Astrocyte (in vitro differentiated cells and primary cell): ENCODE measurements around the gene DAGLA. TPM values are rescaled to one million over a fixed set of nuclear protein-coding genes. Genes with fewer than 3 reads are reported as not detected.
A peak's percentile ranks its signal among the peaks of the same experiment; 100 is the strongest.

Source experiments
- DNase-seq: peaks from one replicate; pipeline ENCODE4 v3.0.0-alpha.2; 2010; ENCODE audit warnings: low read depth
- FAIRE-seq: peaks from 2 replicates; lab custom pipeline; 2011; peaks lifted over from hg19 to GRCh38; lab: Jason Lieb, UNC
- H2AFZ ChIP-seq: 2 replicates; pipeline ENCODE4 v1.6.0; 2012; ENCODE audit warnings: low read depth, low read length, inconsistent platforms
- H3K27ac ChIP-seq: 2 replicates; pipeline ENCODE4 v1.5.1; 2011; ENCODE audit warnings: low read depth, low read length, inconsistent platforms
- H3K27me3 ChIP-seq: 2 replicates; pipeline ENCODE4 v1.6.0; 2011; ENCODE audit warnings: low read length, inconsistent platforms; ENCODE audit not compliant: insufficient read depth
- H3K36me3 ChIP-seq: 2 replicates; pipeline ENCODE4 v1.5.1; 2011; ENCODE audit warnings: low read length, inconsistent platforms; ENCODE audit not compliant: insufficient read depth
- H3K4me1 ChIP-seq: 2 replicates; pipeline ENCODE4 v1.5.1; 2011; ENCODE audit warnings: low read length, inconsistent platforms; ENCODE audit not compliant: insufficient read depth
- H3K4me2 ChIP-seq: 2 replicates; pipeline ENCODE4 v1.6.0; 2012; ENCODE audit warnings: low read length, inconsistent platforms
- H3K4me3 ChIP-seq: 2 replicates; pipeline ENCODE4 v1.5.1; 2011; ENCODE audit warnings: low read depth, mild to moderate bottlenecking, low read length, inconsistent platforms; ENCODE audit not compliant: insufficient read depth
- H3K79me2 ChIP-seq: 2 replicates; pipeline ENCODE4 v1.6.0; 2012; ENCODE audit warnings: mild to moderate bottlenecking, low read length, inconsistent platforms; ENCODE audit not compliant: insufficient read depth
- H3K9ac ChIP-seq: 2 replicates; pipeline ENCODE4 v1.6.0; 2012; ENCODE audit warnings: mild to moderate bottlenecking, low read length, inconsistent platforms
- H3K9me3 ChIP-seq: 2 replicates; pipeline ENCODE4 v1.5.1; 2012; ENCODE audit warnings: low read depth, mild to moderate bottlenecking, low read length, inconsistent platforms; ENCODE audit not compliant: insufficient read depth
- H4K20me1 ChIP-seq: 2 replicates; pipeline ENCODE4 v1.6.0; 2012; ENCODE audit warnings: low read length, inconsistent platforms; ENCODE audit not compliant: insufficient read depth
- H3K27ac Mint-ChIP-seq: one replicate; pipeline ENCODE4 v1.8.0; 2021; ENCODE audit warnings: mild to moderate bottlenecking, mixed read lengths; ENCODE audit not compliant: unreplicated experiment
- H3K27me3 Mint-ChIP-seq: one replicate; pipeline ENCODE4 v1.8.0; 2021; ENCODE audit warnings: low read depth, mixed read lengths; ENCODE audit not compliant: unreplicated experiment
- H3K36me3 Mint-ChIP-seq: one replicate; pipeline ENCODE4 v1.8.0; 2021; ENCODE audit warnings: low read depth, mixed read lengths; ENCODE audit not compliant: unreplicated experiment
- H3K4me1 Mint-ChIP-seq: one replicate; pipeline ENCODE4 v1.8.0; 2021; ENCODE audit warnings: low read depth, mixed read lengths; ENCODE audit not compliant: unreplicated experiment
- H3K4me3 Mint-ChIP-seq: one replicate; pipeline ENCODE4 v1.8.0; 2021; ENCODE audit warnings: mild to moderate bottlenecking, moderate library complexity, mixed read lengths; ENCODE audit not compliant: unreplicated experiment
- H3K9me3 Mint-ChIP-seq: one replicate; pipeline ENCODE4 v1.8.0; 2021; ENCODE audit warnings: mild to moderate bottlenecking, mixed read lengths; ENCODE audit not compliant: unreplicated experiment
- CTCF ChIP-seq: IDR thresholded peaks from 2 replicates; pipeline ENCODE4 v1.5.1; 2011; ENCODE audit warnings: low read depth, mild to moderate bottlenecking, inconsistent platforms, low read length, moderate library complexity; ENCODE audit not compliant: insufficient read depth
- EZH2 ChIP-seq: IDR thresholded peaks from 2 replicates; pipeline ENCODE4 v1.6.1; 2012; ENCODE audit warnings: mild to moderate bottlenecking, low read length, inconsistent platforms; ENCODE audit not compliant: insufficient read depth
- total RNA-seq: library from RNA; stranded (reverse); gene quantifications from 2 replicates; pipeline ENCODE4 v1.2.1, GENCODE V29; 2021

Gene DAGLA
- total RNA-seq, 1 donor from 2014 or later: 5.5 TPM

DNA sequence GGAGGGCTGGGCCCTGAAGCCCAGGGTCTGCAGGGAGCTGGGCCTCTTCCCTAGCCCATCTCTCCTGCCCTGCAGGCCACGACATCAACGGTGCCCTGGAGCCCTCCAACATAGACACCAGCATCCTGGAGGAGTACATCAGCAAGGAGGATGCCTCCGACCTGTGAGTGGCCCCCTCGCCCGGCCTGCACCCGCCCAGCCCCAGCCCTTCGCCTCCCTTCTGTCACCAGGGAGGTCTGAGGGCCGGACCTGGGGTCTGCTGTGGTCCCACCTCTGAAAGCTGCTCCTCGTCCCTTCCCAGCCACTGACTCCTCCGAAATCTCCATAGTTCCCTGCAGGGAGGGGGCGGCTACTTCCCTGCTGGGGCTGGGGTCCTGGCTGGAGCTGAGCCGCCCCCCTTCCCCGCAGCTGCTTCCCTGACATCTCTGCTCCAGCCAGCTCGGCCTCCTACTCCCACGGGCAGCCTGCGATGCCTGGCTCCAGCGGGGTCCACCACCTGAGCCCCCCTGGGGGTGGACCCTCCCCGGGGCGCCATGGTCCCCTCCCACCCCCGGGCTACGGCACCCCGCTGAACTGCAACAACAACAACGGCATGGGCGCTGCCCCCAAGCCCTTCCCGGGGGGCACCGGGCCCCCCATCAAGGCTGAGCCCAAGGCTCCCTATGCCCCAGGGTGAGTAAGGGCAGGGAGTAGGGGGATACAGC, 85.5 kb downstream of the DAGLA start:
- Histone ChIP-seq H3K4me2 (no peak overlapping the region), H3K9me3 (no peaks in the 10 kb centered on the region), H3K27me3 (no peaks in the 10 kb centered on the region), H2AFZ (no peak overlapping the region), H3K9ac (no peak overlapping the region), H3K27ac (no peak overlapping the region), H3K36me3 (no peaks in the 10 kb centered on the region), H3K4me1 (peaks cover 23% of the 10 kb centered on the region), H4K20me1 (peaks cover 16% of the 10 kb centered on the region), H3K79me2 (peaks cover 22% of the 10 kb centered on the region), H3K4me3 (no peak overlapping the region)
- Mint-ChIP-seq H3K36me3 (peaks cover 4% of the 10 kb centered on the region), H3K27me3 (no peaks in the 10 kb centered on the region), H3K4me3 (no peak overlapping the region), H3K27ac (no peak overlapping the region), H3K9me3 (no peaks in the 10 kb centered on the region), H3K4me1 (peaks cover 19% of the 10 kb centered on the region)
- FAIRE-seq (no peak), DNase-seq (no peak)
- TF ChIP-seq CTCF (no peak), EZH2 (no peak)

DNA sequence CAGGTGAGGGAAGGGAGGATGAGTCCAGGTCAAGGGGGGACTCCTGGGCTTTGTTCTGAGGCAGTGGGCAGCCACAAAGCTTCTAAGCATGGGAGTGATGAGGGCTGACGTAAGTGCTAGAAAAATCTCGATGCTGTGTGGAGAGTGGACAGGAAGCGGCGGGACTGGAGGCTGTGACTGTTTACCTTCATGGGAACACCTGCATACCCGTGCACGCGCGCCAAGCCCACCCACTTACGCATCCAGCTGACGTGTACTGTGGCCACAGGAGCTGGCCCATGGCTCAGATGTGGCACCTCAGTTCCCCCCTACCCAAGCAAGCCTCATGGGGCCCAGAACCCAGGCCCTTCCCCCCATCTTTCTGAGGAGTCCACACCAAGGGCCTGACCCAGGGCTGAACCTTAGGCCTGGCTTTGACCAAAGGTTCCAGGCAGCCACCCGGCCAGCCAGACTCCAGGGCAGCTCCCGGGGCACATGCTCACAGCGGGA, 86.2 kb downstream of the DAGLA start:
- H3K36me3 Mint-ChIP-seq: peaks cover 4% of the 10 kb centered on the region
- Histone ChIP-seq H3K4me1 (peaks cover 23% of the 10 kb centered on the region), H3K79me2 (peaks cover 17% of the 10 kb centered on the region), H3K36me3 (no peaks in the 10 kb centered on the region), H4K20me1 (peaks cover 16% of the 10 kb centered on the region), H3K27ac (no peak overlapping the region), H3K9ac (no peak overlapping the region), H3K4me2 (no peak overlapping the region), H3K4me3 (no peak overlapping the region), H3K27me3 (no peaks in the 10 kb centered on the region), H2AFZ (no peak overlapping the region), H3K9me3 (no peaks in the 10 kb centered on the region)
- FAIRE-seq (no peak), DNase-seq (peak; percentile 52)
- H3K9me3 Mint-ChIP-seq: no peaks in the 10 kb centered on the region
- H3K4me1 Mint-ChIP-seq: peaks cover 19% of the 10 kb centered on the region
- H3K27ac Mint-ChIP-seq: no peak overlapping the region
- no peaks in the 10 kb centered on the region for H3K27me3 Mint-ChIP-seq
- TF ChIP-seq CTCF (no peak), EZH2 (no peak)
- H3K4me3 Mint-ChIP-seq: no peak overlapping the region
